ENCODE data around the gene PLGLB1. TPM values are rescaled to one million over a fixed set of nuclear protein-coding genes. Genes with fewer than 3 reads are reported as not detected.
"Not testable (repeated sequence)": the region's sequence is repeated elsewhere in the genome, so short reads cannot be mapped to it uniquely, and the experiment has no call there.

The PLGLB1 gene
- total and polyA plus RNA-seq, 2 of the 13 experiments (the other 11 are each of a cell fraction or from before 2014, with no cell fraction given), result 0.20 to 0.26 TPM

DNA sequence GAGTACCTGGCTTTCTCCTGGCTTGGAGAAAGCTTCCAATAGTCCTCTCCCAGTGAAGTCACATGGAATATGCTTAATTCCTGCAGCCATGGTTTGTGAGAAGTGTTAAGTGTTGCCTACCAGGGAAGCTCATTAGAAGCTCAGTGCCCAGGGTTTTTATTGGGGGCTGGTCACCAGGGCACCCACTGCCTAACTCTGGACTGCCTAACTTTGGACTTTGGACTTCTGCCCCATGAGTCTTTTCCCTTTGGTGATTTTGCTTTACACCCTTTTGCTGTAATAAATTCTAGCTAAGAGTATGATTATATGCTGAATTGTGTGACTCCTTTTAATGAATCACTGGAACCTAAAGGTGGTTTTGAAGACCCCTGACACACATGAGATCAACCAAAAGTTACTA lies 35.2 kb upstream of the PLGLB1 start:
- H3K9me3 ChIP-seq (ENCODE audit: low read length); H3K4me2 ChIP-seq (ENCODE audit: low read depth, low read length); DNase-seq (ENCODE audit: low spot score); CTCF ChIA-PET (ENCODE audit: low intra/inter-chr PET ratio, low total read pairs); POLR2A ChIA-PET; H3K36me3 ChIP-seq (replicated peaks in 1 of 2; ENCODE audit: control insufficient read depth in 1 of 2, insufficient read depth in 2 of 2, low read length in 2 of 2); in situ Hi-C loops (cut with HindIII; ENCODE audit: extremely low pct_ligation_motif_present, low pct_unique_long_range_greater_than_20kb); H3K4me1 ChIP-seq (ENCODE audit: insufficient read depth, low read length); H3K79me2 ChIP-seq (ENCODE audit: insufficient read depth, low read length); H3K9ac ChIP-seq (ENCODE audit: insufficient read depth, low read depth, low read length); H3K27ac ChIP-seq (ENCODE audit: extremely low read length, insufficient read depth, low read length); H3K4me3 ChIP-seq (replicated peaks in 1 of 3; ENCODE audit: insufficient read depth in 1 of 3, low read depth in 2 of 3, low read length in 3 of 3); H3K27me3 ChIP-seq (ENCODE audit: control insufficient read depth in 1 of 2, insufficient read depth in 2 of 2, low read length in 2 of 2); H2AFZ ChIP-seq (ENCODE audit: low read length); intact Hi-C loops (cut with micrococcal nuclease; ENCODE audit: unreplicated experiment); H4K20me1 ChIP-seq (ENCODE audit: insufficient read depth, low read length); FAIRE-seq: not testable (repeated sequence)
- peak; percentile 48; the same call in 2 of the 3 replicates for ATAC-seq
- BruUV-seq (replicated peaks), result TSS peak; percentile 38

GRCh38 chr2:87056435-87056834 lies 34.8 kb upstream of the PLGLB1 start:
- H3K4me2 ChIP-seq (ENCODE audit: low read depth, low read length); H3K4me1 ChIP-seq (ENCODE audit: insufficient read depth, low read length); POLR2A ChIA-PET; H3K27ac ChIP-seq (ENCODE audit: extremely low read length, insufficient read depth, low read length); CTCF ChIA-PET (ENCODE audit: low intra/inter-chr PET ratio, low total read pairs); H4K20me1 ChIP-seq (ENCODE audit: insufficient read depth, low read length); H2AFZ ChIP-seq (ENCODE audit: low read length); H3K27me3 ChIP-seq (ENCODE audit: control insufficient read depth in 1 of 2, insufficient read depth in 2 of 2, low read length in 2 of 2); ATAC-seq; FAIRE-seq; DNase-seq (ENCODE audit: low spot score); H3K9me3 ChIP-seq (ENCODE audit: low read length); BruUV-seq (replicated peaks); H3K9ac ChIP-seq (ENCODE audit: insufficient read depth, low read depth, low read length); intact Hi-C loops (cut with micrococcal nuclease; ENCODE audit: unreplicated experiment); in situ Hi-C loops (cut with HindIII; ENCODE audit: extremely low pct_ligation_motif_present, low pct_unique_long_range_greater_than_20kb); H3K4me3 ChIP-seq (replicated peaks in 1 of 3; ENCODE audit: insufficient read depth in 1 of 3, low read depth in 2 of 3, low read length in 3 of 3); H3K79me2 ChIP-seq (ENCODE audit: insufficient read depth, low read length); H3K36me3 ChIP-seq (replicated peaks in 1 of 2; ENCODE audit: control insufficient read depth in 1 of 2, insufficient read depth in 2 of 2, low read length in 2 of 2): not testable (repeated sequence)
- no CpG with 5 or more reads among the region's 11 CpGs for WGBS (ENCODE audit: low lambda C conversion rate)

DNA sequence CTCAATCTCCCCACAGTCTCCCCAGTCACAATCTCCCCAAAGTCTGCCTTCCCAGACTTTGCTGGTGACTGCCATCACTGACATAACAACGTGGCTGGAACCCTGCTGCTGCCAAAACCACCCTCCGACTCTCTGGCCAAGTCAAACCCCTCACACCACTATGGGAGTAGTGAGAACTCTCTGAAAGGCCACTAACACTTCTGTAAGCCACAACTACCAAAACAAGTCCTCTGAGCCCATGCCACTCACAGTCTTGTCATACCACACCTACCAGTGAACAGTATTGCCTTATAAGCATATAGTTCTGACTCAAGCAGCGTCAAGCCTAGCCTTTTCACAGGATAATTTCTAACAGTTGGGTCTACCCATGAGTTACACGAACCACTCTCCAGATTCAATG lies 32.7 kb upstream of the PLGLB1 start:
- H3K4me1 ChIP-seq (ENCODE audit: insufficient read depth, low read length); H3K9me3 ChIP-seq (ENCODE audit: low read length); POLR2A ChIA-PET; H3K4me2 ChIP-seq (ENCODE audit: low read depth, low read length); in situ Hi-C loops (cut with HindIII; ENCODE audit: extremely low pct_ligation_motif_present, low pct_unique_long_range_greater_than_20kb); H3K79me2 ChIP-seq (ENCODE audit: insufficient read depth, low read length); H3K27me3 ChIP-seq (ENCODE audit: control insufficient read depth in 1 of 2, insufficient read depth in 2 of 2, low read length in 2 of 2); H3K9ac ChIP-seq (ENCODE audit: insufficient read depth, low read depth, low read length); H3K27ac ChIP-seq (ENCODE audit: extremely low read length, insufficient read depth, low read length); DNase-seq (ENCODE audit: low spot score); intact Hi-C loops (cut with micrococcal nuclease; ENCODE audit: unreplicated experiment); H3K4me3 ChIP-seq (replicated peaks in 1 of 3; ENCODE audit: insufficient read depth in 1 of 3, low read depth in 2 of 3, low read length in 3 of 3); BruUV-seq (replicated peaks); CTCF ChIA-PET (ENCODE audit: low intra/inter-chr PET ratio, low total read pairs); FAIRE-seq; H4K20me1 ChIP-seq (ENCODE audit: insufficient read depth, low read length); H3K36me3 ChIP-seq (replicated peaks in 1 of 2; ENCODE audit: control insufficient read depth in 1 of 2, insufficient read depth in 2 of 2, low read length in 2 of 2); ATAC-seq; H2AFZ ChIP-seq (ENCODE audit: low read length): not testable (repeated sequence)
- 100% methylated on average over 2 of the region's 4 CpGs for WGBS (ENCODE audit: low lambda C conversion rate)

Data from HepG2 (cell line).